ENCODE data around the gene ZNF136. TPM values are rescaled to one million over a fixed set of nuclear protein-coding genes. Genes with fewer than 3 reads are reported as not detected.
A peak's percentile ranks its signal among the peaks of the same experiment; 100 is the strongest.

The ZNF136 gene
- total and polyA plus RNA-seq, 9 of the 15 experiments (the other 6 are each of a cell fraction or from before 2014, with no cell fraction given): 1.0 to 5.3 (median 3.1) TPM

GRCh38 chr19:12139269-12139668, 23.6 kb upstream of the ZNF136 start:
- Histone ChIP-seq H3K9me1 (ENCODE audit: control insufficient read depth, insufficient read depth, low read length) (no peaks in the 10 kb centered on the region), H3K4me1 (replicated peaks in 1 of 2; ENCODE audit: control insufficient read depth in 2 of 2, insufficient read depth in 2 of 2, low read length in 2 of 2) (peaks cover 5 to 12% of the 10 kb centered on the region in 2 experiments; a peak in 4 of 5 replicates), H3K36me3 (ENCODE audit: control insufficient read depth, insufficient read depth, low read length) (peaks cover 12% of the 10 kb centered on the region; the same call in 1 of the 3 replicates), H3K4me2 (ENCODE audit: insufficient read depth, low read length) (peak overlapping the region; percentile 85), H3K27me3 (ENCODE audit: control insufficient read depth in 2 of 2, insufficient read depth in 2 of 2, low read length in 2 of 2) (no peaks in the 10 kb centered on the region), H3K9me3 (replicated peaks; ENCODE audit: control insufficient read depth, insufficient read depth, low read depth, low read length) (no peaks in the 10 kb centered on the region), H3K27ac (ENCODE audit: extremely low read depth, low read depth, low read length) (peak overlapping the region; percentile 79; the same call in 1 of the 3 replicates), H3K9ac (ENCODE audit: insufficient read depth in 1 of 2, low read depth in 2 of 2, low read length in 2 of 2) (peak overlapping the region; percentile 60 to 93; a peak in 3 of 4 replicates), H3K79me2 (ENCODE audit: control insufficient read depth, insufficient read depth, low read length) (no peaks in the 10 kb centered on the region; the same call in 2 of the 3 replicates), H3K4me3 (peak overlapping the region; percentile 69), H4K20me1 (replicated peaks; ENCODE audit: control insufficient read depth, insufficient read depth, low read length) (no peaks in the 10 kb centered on the region), H2AFZ (ENCODE audit: low read depth, low read length) (0 out of 2 replicates have a peak overlapping the region, but pooled peaks have one; percentile 87)
- ChIA-PET POLR2A (interaction anchor here (1.4 kb wide), 1 partner anchor 80 kb away, joined by 4 read pairs; no protein-coding TSS in a partner anchor), CTCF (ENCODE audit: low intra/inter-chr PET ratio) (no interaction called here)
- in situ Hi-C loops (cut with MboI): no loop called here
- FAIRE-seq: peak; percentile 79
- no peak for ATAC-seq
- BruUV-seq (replicated peaks): no TSS peak
- WGBS (ENCODE audit: insufficient coverage, low coverage, missing lambda C conversion rate): 28% methylated on average over 9 of the region's 13 CpGs
- intact Hi-C loops (cut with micrococcal nuclease): no loop called here
- peak in 1 of 4 experiments; percentile 25 for DNase-seq (ENCODE audit: extremely low read depth in 1 of 4, low spot score in 3 of 4)
- TF ChIP-seq L3MBTL2 (IDR thresholded peaks at IDR 0.05) (no peak), NR3C1 (CRISPR knock-in tag; IDR thresholded peaks at IDR 0.05) (no peak), ELF2 (CRISPR knock-in tag; IDR thresholded peaks at IDR 0.05) (no peak), ADNP (tag; IDR thresholded peaks at IDR 0.05) (no peak), NFE2L1 (tag; IDR thresholded peaks at IDR 0.05; ENCODE audit: borderline replicate concordance, low read depth) (0 out of 2 replicates have a peak, but pooled peaks have one; percentile 5), MCM3 (IDR thresholded peaks at IDR 0.05) (no peak), GABPB2 (CRISPR knock-in tag; conservative IDR thresholded peaks at IDR 0.05) (no peak), CHAMP1 (IDR thresholded peaks at IDR 0.05) (no peak), MAFG (tag; conservative IDR thresholded peaks at IDR 0.05) (peak; percentile 72), MAZ (CRISPR knock-in tag; conservative IDR thresholded peaks at IDR 0.05 in 1 of 2, IDR thresholded peaks at IDR 0.05 in 1 of 2) (no peak), MTA2 (IDR thresholded peaks at IDR 0.05; ENCODE audit: low read depth) (no peak), ATF7 (IDR thresholded peaks at IDR 0.05) (no peak), THAP7 (CRISPR knock-in tag; IDR thresholded peaks at IDR 0.05) (no peak), ZNF436 (CRISPR knock-in tag; IDR thresholded peaks at IDR 0.05) (no peak), KDM2B (CRISPR knock-in tag; IDR thresholded peaks at IDR 0.05) (no peak), ZNF277 (CRISPR knock-in tag; IDR thresholded peaks at IDR 0.05; ENCODE audit: borderline replicate concordance) (no peak), CAMTA2 (CRISPR knock-in tag; conservative IDR thresholded peaks at IDR 0.05) (no peak), FOXJ2 (tag; IDR thresholded peaks at IDR 0.05) (no peak), PREB (CRISPR knock-in tag; IDR thresholded peaks at IDR 0.05) (no peak), LEF1 (IDR thresholded peaks at IDR 0.05) (no peak)

Measured in K562 (cell line).